ENCODE measurements around the gene ATXN10.

ATXN10 gene

DNA sequence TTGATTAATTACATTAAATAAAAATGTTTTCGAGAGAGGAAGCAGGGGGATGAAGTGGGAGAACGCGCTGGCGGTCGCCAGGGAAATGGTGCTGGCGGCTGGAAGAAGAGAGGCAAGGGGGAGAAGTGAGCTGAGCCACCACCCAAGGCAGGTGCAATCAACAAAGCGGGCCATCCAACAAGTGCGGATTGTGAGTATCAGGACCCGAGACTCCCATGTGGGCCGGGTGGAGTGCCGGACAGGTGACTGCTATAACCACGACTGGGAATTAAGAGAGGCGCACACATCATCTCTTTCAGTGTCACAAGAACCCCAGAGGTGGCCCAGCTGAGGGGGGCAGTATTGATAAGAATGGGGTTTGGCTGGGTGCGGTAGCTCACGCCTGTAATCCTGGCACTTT lies 41.2 kb upstream of the ATXN10 start:
- DNase-seq (ENCODE audit: low read depth in 1 of 2, low spot score in 1 of 2) = no peak
- Histone ChIP-seq H3K27ac (replicated peaks) (no peak overlapping the region), H3K27me3 (ENCODE audit: insufficient read depth, poor library complexity, severe bottlenecking) (no peaks in the 10 kb centered on the region), H3K4me3 (replicated peaks; ENCODE audit: insufficient read depth, low read length) (no peak overlapping the region)
- TF ChIP-seq, protein P1, sequence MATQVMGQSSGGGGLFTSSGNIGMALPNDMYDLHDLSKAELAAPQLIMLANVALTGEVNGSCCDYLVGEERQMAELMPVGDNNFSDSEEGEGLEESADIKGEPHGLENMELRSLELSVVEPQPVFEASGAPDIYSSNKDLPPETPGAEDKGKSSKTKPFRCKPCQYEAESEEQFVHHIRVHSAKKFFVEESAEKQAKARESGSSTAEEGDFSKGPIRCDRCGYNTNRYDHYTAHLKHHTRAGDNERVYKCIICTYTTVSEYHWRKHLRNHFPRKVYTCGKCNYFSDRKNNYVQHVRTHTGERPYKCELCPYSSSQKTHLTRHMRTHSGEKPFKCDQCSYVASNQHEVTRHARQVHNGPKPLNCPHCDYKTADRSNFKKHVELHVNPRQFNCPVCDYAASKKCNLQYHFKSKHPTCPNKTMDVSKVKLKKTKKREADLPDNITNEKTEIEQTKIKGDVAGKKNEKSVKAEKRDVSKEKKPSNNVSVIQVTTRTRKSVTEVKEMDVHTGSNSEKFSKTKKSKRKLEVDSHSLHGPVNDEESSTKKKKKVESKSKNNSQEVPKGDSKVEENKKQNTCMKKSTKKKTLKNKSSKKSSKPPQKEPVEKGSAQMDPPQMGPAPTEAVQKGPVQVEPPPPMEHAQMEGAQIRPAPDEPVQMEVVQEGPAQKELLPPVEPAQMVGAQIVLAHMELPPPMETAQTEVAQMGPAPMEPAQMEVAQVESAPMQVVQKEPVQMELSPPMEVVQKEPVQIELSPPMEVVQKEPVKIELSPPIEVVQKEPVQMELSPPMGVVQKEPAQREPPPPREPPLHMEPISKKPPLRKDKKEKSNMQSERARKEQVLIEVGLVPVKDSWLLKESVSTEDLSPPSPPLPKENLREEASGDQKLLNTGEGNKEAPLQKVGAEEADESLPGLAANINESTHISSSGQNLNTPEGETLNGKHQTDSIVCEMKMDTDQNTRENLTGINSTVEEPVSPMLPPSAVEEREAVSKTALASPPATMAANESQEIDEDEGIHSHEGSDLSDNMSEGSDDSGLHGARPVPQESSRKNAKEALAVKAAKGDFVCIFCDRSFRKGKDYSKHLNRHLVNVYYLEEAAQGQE (IDR thresholded peaks at IDR 0.05; ENCODE audit: insufficient replicate concordance, low read depth) = no peak

DNA sequence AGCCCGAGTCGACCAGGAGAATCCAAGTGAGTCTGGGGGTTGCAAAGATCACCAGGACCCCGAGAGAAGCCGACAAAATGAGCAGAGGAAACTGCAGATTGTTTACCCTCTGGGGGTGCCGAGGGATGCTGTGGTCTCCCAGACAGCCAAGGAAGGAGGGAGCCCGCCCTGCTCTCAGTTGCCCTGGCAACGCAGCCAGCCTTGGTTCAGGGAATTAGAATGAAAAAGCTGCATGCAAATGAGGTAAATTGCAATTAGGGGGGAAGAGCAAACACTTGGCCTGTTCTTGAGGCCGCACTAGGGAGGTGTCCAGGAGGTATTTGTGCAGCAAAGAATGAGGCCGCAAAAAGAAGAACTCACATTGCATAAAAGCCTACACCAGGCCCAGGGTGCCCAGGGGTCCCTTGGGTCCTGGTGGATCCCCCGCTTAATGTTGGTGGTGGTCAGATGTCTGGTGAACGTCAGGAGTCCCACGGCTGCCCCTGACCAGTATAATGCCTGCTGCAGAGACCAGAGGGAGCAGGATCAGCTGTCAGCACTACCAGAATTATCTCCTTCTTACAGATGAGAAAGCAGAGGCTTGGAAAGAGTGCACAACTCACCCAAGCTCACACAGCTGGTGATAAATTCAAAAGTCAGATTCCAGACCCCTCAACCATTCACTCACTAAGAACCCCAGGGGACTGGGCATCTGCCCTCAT lies 40.3 kb upstream of the ATXN10 start:
- TF ChIP-seq SPI1 (IDR thresholded peaks at IDR 0.05; ENCODE audit: borderline replicate concordance, low read depth) = no peak
- no peak for TF ChIP-seq GABPA (IDR thresholded peaks at IDR 0.05; ENCODE audit: low read depth)
- TF ChIP-seq, protein P1 (IDR thresholded peaks at IDR 0.05; ENCODE audit: insufficient replicate concordance, low read depth) = no peak
- TF ChIP-seq POLR2AphosphoS5 (IDR thresholded peaks at IDR 0.05; ENCODE audit: low read depth) = no peak
- TF ChIP-seq, protein P2, sequence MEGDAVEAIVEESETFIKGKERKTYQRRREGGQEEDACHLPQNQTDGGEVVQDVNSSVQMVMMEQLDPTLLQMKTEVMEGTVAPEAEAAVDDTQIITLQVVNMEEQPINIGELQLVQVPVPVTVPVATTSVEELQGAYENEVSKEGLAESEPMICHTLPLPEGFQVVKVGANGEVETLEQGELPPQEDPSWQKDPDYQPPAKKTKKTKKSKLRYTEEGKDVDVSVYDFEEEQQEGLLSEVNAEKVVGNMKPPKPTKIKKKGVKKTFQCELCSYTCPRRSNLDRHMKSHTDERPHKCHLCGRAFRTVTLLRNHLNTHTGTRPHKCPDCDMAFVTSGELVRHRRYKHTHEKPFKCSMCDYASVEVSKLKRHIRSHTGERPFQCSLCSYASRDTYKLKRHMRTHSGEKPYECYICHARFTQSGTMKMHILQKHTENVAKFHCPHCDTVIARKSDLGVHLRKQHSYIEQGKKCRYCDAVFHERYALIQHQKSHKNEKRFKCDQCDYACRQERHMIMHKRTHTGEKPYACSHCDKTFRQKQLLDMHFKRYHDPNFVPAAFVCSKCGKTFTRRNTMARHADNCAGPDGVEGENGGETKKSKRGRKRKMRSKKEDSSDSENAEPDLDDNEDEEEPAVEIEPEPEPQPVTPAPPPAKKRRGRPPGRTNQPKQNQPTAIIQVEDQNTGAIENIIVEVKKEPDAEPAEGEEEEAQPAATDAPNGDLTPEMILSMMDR (IDR thresholded peaks at IDR 0.05; ENCODE audit: insufficient read depth, low read length) = no peak
- no peak for DNase-seq (ENCODE audit: low read depth in 1 of 2, low spot score in 1 of 2)
- Histone ChIP-seq H3K27ac (replicated peaks) (no peak overlapping the region), H3K4me3 (replicated peaks; ENCODE audit: insufficient read depth, low read length) (no peak overlapping the region), H3K27me3 (ENCODE audit: insufficient read depth, poor library complexity, severe bottlenecking) (no peaks in the 10 kb centered on the region)

DNA sequence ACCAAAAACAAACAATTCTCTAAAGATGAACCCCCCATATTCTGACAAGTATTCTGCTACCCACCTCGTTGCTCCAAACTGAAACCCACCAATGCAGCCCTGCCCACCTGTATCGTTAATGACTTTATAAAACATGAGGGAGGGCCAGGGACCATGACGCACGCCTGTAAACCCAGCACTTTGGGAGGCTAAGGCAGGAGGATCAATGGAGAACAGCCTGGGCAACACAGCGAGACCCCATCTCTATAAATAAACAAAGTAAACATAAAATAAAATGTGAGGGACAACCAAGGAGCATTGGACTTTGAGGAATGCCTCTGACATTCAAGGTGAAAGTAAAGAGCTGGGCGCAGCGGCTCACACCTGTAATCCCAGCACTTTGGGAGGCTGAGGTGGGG lies 39.8 kb upstream of the ATXN10 start:
- no peak overlapping the region for H3K27ac ChIP-seq (replicated peaks)
- no peaks in the 10 kb centered on the region for H3K27me3 ChIP-seq (ENCODE audit: insufficient read depth, poor library complexity, severe bottlenecking)
- H3K4me3 ChIP-seq (replicated peaks; ENCODE audit: insufficient read depth, low read length) = no peak overlapping the region
- DNase-seq (ENCODE audit: low read depth in 1 of 2, low spot score in 1 of 2) = no peak
- TF ChIP-seq POLR2AphosphoS5 (IDR thresholded peaks at IDR 0.05; ENCODE audit: low read depth) (no peak), SPI1 (IDR thresholded peaks at IDR 0.05; ENCODE audit: borderline replicate concordance, low read depth) (no peak), GABPA (IDR thresholded peaks at IDR 0.05; ENCODE audit: low read depth) (no peak)
- TF ChIP-seq, protein P2 (IDR thresholded peaks at IDR 0.05; ENCODE audit: insufficient read depth, low read length) = no peak
- TF ChIP-seq, protein P1 (IDR thresholded peaks at IDR 0.05; ENCODE audit: insufficient replicate concordance, low read depth) = no peak

Data from HL-60 (cell line).